HG02973 (cell line): ENCODE measurements around the gene CALHM6.

Experiments
- ATAC-seq: cut with Tn5 transposase; IDR thresholded peaks from one replicate; pipeline ENCODE4 v1.9.1; 2021; ENCODE audit warnings: moderate library complexity; ENCODE audit not compliant: unreplicated experiment

The CALHM6 gene

DNA sequence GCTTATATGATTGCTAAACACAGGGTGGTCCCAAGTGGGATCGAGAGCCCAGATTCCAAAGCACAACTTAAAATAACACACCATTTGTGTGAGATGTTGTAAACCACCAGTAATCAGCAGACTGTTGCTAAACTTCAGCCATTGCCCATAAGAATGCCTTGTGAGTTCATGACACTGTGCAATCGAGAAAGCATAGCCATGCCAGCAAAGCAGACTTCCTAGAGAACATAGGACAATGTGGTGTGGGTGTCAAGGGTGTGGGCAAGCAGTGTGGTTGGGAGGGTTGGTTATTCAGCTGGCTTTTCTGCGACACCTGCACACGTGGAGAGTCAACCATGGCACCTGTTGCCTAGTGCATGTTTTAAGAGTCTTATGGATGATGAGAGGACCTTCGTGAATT is 16.1 kb upstream of the CALHM6 start:
- ATAC-seq: no peak

DNA sequence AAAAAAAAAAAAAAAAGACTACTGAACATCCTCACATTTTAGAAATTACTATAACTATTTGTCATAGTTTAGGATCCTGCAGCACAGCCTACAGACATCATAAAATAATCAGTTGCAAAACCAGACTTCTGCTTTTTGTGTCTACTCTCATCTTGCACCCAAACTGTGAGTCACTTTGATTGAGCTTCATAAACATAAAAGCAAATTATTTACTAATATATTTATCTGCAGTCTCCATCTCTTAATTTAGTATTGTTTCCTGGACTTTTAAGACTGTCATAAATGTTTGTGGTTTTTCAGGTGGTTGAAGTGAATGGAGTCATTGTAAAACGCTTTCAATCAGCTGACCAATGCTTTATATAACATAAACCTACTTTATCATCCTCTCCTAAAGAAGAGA is 14.8 kb upstream of the CALHM6 start:
- no peak for ATAC-seq

DNA sequence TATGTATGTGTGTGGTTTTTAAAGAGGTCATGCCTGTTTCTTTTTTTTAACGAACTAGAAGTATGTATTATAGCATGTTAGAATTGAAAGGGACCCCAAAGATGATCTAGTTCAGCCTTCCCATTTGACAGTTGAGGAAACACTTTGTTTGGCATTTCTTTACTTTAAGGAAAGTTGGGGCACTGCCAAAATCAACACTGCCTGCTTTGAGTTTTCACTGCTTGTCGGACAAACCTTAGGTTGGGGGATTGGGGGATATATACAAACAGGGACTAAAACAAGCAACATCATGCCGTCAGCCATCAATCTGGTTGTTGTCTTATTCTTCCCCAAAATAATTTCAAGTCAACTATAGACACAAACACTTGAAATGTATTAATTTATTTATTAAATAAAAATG is 14.1 kb upstream of the CALHM6 start:
- ATAC-seq: no peak

DNA sequence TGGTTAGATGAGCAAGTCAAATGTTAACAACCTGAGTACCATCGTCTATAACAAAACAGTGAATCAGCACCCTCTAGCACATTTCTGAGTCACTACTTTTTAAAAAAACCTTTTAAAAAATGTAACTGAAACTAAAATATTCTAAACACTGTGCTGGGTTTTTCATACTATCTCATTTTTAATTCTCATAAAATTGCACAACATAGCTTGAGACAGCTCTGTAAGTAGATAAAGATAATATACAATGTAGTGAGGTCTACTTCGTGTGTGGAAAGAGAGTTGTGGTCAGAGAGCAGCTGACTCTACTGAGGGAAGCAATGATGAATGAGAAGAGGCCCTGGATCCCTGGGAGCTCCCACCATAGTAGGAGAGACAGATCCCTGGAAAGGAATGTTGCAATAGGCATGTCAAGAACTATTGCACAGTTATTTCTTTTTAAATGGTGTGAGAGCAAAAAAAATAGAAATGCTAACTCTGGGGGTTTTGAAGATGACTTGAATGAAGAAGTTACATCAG is 13.6 kb upstream of the CALHM6 start:
- ATAC-seq: no peak

- no peak for ATAC-seq
Observed at GRCh38 chr6:116449565-116449964, 11.6 kb upstream of the CALHM6 start.

- no peak for ATAC-seq
Observed at GRCh38 chr6:116450185-116450710, 10.9 kb upstream of the CALHM6 start.

- peak; percentile 90 for ATAC-seq
Observed at GRCh38 chr6:116450769-116451740, 10.1 kb upstream of the CALHM6 start.

- ATAC-seq: no peak
Observed at GRCh38 chr6:116451916-116452315, 9.3 kb upstream of the CALHM6 start.

- ATAC-seq: no peak
Observed at GRCh38 chr6:116452531-116452930, 8.6 kb upstream of the CALHM6 start.

GRCh38 chr6:116456106-116456505 is 5.1 kb upstream of the CALHM6 start:
- no peak for ATAC-seq

DNA sequence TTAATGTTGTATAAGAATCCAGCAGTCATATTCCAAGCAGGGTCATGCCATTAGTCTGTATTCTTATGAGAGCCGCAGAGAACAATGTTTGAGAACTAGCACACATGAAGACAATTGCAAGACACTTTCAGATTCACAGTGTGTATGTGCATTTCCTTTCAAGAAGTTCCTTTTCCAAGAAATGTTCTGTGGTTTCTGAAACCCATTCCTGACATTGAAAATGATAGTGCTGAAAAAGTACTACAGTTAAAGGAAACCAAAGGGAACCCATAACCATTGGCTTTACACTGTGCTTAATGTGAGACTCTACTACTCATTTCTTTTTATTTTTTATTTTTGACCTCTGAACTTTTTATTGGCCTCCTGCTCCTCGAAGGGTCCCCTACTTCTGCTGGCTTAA is 4.2 kb upstream of the CALHM6 start:
- no peak for ATAC-seq

DNA sequence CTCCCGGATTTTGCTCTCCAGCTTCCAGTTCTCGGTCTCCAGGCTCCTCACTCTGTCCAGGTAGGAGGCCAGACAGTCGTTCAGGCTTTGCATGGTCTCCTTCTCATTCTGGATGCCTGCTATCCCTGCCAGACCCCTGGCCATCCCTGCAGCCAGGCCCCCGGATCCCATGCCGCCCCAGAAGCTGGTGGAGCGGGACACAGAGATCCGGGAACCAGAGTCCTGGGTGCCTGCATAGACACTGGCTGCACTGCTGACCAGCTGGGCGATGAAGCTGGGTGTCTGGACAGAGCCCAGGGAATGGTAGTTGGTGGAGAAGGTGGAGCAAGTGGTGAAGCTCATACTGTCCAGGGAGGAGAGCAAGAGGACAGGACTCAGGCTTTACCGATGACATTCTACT is 2.9 kb upstream of the CALHM6 start:
- no peak for ATAC-seq

GRCh38 chr6:116459927-116460326 is 1.2 kb upstream of the CALHM6 start:
- ATAC-seq: no peak

- peak; percentile 80 for ATAC-seq
Observed at GRCh38 chr6:116461932-116462885, 1.0 kb downstream of the CALHM6 start.

DNA sequence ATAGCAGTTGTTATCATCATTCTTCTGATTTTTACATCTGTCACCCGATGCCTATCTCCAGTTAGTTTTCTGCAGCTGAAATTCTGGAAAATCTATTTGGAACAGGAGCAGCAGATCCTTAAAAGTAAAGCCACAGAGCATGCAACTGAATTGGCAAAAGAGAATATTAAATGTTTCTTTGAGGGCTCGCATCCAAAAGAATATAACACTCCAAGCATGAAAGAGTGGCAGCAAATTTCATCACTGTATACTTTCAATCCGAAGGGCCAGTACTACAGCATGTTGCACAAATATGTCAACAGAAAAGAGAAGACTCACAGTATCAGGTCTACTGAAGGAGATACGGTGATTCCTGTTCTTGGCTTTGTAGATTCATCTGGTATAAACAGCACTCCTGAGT is 2.1 kb downstream of the CALHM6 start:
- ATAC-seq: no peak

DNA sequence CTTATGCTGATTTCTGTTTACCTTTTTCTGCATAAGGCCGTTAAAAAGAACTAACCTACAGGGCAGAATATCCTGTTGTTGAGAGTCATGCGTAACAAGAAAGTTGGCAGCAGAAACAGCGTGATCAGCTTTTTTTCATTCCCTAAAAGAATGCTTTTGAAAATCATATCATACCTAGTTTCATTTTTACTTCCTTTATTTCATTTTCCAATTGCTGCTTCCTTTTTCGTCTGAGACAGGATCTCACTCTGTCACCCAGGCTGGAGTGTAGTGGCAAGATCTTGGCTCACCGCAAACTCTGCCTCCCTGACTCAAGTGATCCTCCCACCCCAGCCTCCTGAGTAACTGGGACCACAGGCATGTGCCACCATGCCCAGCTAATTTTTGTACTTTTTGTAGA is 4.1 kb downstream of the CALHM6 start:
- no peak for ATAC-seq

DNA sequence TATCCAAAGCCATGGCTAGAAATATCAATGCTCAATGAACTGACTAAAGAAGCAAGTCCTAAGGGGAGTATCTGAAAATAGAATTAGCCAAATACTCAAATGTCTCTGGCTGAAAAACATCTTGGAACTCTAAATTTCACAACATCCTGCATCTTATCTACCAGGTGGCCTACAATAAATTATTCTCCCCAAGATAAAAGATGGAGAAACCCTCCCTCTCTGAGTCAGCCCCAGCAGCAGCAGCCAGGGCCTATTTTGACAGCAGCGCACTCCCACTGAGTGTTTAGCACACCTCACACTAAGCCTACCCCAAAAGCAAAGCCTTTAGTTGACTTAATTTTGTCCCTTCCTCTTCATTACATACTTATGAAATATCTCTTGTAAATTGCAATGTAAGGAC is 5.9 kb downstream of the CALHM6 start:
- no peak for ATAC-seq

GRCh38 chr6:116467514-116467913 is 6.3 kb downstream of the CALHM6 start:
- ATAC-seq: no peak

GRCh38 chr6:116468293-116468692 is 7.1 kb downstream of the CALHM6 start:
- no peak for ATAC-seq

DNA sequence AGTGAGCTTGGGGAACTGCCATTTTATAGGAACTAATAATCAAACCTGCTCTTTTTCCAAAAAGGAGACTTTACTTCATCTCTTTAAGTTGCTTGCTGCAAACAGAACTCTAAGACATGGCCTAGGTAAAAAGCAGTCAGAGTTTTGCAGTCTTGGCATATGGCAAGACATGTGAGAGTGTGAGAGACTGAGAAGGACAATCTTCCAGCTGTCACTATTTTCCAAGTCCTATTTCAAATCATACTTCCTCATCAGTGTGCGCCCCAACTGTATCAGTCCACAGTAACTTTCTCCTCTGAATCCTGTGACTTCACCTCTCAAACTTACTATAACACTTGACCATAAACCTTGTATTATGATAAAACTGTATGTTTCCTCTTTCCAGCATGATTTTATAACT is 10.4 kb downstream of the CALHM6 start:
- no peak for ATAC-seq

GRCh38 chr6:116472706-116473105 is 11.5 kb downstream of the CALHM6 start:
- no peak for ATAC-seq
